Retinal pigment epithelial cell (primary cell): Measurements from ENCODE around the gene OSGIN1.

Experiments
- DNase-seq: peaks from one replicate; pipeline ENCODE4 v3.0.0-alpha.2; 2010; ENCODE audit warnings: low read depth
- H3K4me3 ChIP-seq: 2 replicates; pipeline ENCODE4 v1.5.1; 2011; ENCODE audit warnings: mild to moderate bottlenecking, low read length, control low read depth, moderate library complexity
- CTCF ChIP-seq: conservative IDR thresholded peaks from 2 replicates; pipeline ENCODE4 v1.5.1; 2011; ENCODE audit warnings: low read depth, low read length, control low read depth, inconsistent platforms

Gene OSGIN1

DNA sequence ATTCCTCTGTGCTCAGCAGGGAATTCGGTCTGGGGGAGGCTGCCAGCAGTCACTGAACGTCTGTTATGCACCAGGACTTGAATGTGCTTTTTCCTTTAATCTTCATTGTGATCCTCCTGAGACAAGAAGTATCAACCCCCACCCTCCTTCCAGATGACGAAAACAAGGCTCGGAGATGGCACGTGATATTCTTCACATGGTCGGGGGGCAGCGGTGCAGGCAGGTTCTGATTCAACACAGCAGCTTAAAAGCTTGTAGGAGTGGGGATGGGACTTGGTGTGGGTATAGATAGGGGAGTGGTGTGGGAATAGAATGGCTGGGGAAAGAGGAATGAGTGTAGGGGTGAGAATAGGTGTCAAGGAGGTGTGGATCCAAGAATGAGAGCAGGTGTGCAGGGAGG lies 21.4 kb downstream of the OSGIN1 start:
- no peak for TF ChIP-seq CTCF
- no peak overlapping the region for H3K4me3 ChIP-seq
- no peak for DNase-seq

GRCh38 chr16:83975590-83976260 lies 22.7 kb downstream of the OSGIN1 start:
- no peak overlapping the region for H3K4me3 ChIP-seq
- DNase-seq, result no peak
- TF ChIP-seq CTCF, result no peak

- no peak for DNase-seq
- TF ChIP-seq CTCF, result no peak
Observed at GRCh38 chr16:83977056-83977815, 24.2 kb downstream of the OSGIN1 start.

GRCh38 chr16:83978401-83978904 lies 25.4 kb downstream of the OSGIN1 start:
- no peak overlapping the region for H3K4me3 ChIP-seq
- no peak for TF ChIP-seq CTCF
- no peak for DNase-seq

More at GRCh38 chr16:83977056-83977815, 24.2 kb downstream of the OSGIN1 start:
- H3K4me3 ChIP-seq, result no peak overlapping the region

DNA sequence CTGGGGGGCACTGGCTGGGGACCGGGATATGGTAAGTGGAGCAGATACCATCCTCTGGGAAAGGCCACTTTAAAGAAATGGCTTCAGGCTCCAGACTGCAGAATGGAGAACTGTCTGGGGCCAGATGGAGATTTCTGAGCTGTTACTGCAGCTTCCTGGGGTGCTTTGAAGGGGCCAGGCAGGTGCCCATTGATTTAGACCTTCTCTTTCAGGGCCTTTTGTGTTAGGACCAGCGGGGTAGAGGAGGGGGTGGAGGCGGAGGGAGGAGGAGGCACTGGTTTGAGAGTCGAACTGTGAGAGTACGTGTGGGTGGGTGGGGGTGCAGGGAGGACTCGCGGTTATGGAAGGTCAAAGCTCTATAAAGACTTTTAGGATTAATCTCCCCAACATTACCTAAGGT lies 26.4 kb downstream of the OSGIN1 start:
- no peak for TF ChIP-seq CTCF
- no peak overlapping the region for H3K4me3 ChIP-seq
- no peak for DNase-seq

DNA sequence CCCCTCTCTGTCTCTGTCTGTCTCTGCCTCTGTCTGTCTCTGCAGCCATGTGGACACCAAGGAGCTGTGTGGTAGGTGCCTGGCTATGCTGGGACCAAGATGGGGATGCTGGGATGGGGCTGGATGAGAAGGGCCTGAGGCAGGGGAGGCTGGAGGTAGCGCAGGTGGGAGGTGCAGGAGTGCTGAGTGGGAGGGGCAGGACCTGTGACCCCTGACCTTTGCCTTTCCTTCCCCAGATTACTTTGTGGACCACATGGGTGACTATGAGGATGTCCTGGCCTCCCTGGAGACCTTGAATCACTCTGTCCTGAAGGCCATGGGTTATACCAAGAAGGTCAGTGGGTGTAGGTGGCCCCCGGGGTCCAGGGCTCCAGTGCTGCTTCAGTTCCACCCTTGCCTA lies 27.8 kb downstream of the OSGIN1 start:
- DNase-seq, result no peak
- no peak overlapping the region for H3K4me3 ChIP-seq
- TF ChIP-seq CTCF, result no peak

DNA sequence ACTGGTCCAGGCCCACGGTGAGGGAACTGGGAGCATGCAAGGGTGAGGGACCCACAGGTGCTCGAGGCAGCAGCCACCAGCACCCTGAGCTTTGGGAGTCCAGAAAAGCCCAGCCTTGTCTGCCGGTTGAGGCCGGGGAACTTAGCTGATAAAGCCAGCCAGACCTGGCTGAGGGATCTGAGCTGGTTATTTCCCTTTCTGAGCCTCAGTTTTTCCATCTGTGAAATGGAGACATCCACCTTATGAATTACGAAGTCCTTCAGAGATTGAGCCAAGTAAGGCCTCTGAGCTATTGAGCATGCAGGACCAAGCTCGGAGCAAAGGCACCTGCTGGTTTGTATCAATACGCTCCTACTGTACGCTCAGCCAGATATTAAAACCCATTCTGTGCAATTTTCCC lies 28.8 kb downstream of the OSGIN1 start:
- DNase-seq, result no peak
- TF ChIP-seq CTCF, result no peak
- H3K4me3 ChIP-seq, result no peak overlapping the region
